NOMO-1 treated with dmso at 0.1 percent for 144 hours (cell line): ENCODE measurements around the gene OXNAD1.
"Not testable (repeated sequence)": the region's sequence is repeated elsewhere in the genome, so short reads cannot be mapped to it uniquely, and the experiment has no call there.

ENCODE experiments used
- DNase-seq: peaks from one replicate; lab custom pipeline; 2025; ENCODE audit not compliant: unreplicated experiment; lab: John Stamatoyannopoulos, UW

The OXNAD1 gene

DNA sequence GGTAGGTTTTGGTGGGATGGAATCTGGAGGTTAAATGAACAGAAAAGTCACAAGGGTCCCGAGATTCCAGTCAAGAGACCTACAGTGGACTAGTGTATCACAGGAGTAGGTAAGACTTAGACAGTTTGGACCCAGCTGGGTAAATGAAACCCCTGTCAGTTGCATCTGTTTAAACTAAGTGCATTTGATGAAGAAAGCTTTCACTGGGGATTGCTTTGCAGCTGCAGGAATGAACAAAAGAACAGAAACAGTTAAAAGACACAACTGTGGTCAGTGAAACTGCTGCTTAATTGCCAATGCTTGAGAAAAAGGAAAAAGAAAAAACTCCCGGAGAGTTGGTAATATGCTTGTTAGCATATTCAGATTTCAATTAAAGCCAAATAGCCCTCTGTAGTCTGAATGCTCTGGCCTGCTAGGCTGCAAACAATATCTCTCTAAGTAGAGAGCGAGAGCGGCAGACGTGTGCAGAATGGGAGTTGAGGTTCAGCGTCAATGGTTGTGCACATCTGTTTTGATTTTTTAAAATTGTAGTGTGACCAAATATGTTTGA, 37.1 kb downstream of the OXNAD1 start:
- no peak for DNase-seq

DNA sequence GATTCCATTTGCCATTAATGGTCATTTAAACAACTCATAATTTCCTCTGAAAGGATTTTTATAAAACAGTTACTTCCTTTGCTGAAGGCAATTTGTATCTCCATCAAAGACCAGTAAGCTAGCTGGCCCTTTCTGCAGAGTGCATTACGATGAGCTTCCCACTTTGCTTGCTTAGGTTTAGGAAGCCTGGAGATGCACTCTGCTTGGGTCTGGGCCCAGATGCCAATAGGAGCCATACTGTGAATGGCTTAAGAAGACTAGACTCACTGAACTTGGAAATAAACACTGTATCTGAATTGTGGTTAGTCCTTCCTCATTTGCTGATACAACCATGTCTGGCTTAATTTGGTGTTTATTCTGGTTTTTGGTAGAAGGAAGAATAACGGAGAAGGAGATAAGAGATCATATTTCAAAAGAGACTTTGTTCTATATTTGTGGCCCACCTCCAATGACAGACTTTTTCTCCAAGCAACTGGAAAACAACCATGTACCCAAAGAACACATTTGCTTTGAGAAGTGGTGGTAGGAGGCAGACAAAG, 38.1 kb downstream of the OXNAD1 start:
- DNase-seq: no peak

DNA sequence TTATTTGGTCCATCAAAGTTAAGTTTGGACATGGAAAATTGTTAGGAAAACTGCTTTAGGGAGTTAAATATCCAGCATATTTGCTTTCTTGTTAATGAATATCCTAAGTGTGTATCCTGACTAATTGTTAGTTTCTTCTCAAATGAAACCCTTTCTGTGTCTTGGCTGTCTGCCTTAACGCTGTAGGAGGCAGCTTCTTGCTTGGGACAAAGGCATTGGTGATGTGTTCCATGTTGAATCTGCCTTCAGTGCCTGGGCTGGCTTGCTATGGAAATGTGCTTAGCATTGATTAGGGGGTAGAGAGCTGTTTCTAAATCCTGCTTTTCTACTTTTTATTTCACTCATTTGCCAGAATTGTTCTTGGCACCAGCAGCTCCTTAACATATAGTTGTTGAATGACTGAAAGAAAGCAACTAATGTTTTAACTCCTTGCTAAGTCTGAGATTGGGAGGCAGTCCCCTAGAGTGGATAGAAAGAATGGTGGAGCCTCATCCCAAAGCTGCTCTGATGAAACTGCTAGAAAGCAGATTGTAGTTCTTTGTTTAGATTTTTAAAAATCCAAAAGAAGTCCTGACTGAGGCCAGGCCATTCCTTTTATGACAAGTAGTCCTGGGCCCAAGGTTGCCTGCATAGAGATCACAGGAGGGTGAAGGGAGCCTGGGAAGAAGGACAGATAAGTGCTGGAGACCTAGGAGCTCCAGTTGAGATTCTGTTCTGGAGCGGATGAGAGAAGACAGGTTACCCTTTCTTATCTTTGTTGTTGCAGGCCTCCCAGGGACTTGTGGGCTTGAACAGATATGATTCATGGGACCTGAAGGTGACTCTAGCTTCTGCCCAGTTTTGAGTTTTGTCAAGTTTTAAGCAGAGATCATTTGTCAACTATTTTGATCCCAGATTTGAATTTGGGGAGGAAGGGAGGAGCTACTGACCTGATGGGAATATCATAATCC, 39.3 kb downstream of the OXNAD1 start:
- DNase-seq: no peak

GRCh38 chr3:16305111-16305541, 40.1 kb downstream of the OXNAD1 start:
- DNase-seq: no peak

DNA sequence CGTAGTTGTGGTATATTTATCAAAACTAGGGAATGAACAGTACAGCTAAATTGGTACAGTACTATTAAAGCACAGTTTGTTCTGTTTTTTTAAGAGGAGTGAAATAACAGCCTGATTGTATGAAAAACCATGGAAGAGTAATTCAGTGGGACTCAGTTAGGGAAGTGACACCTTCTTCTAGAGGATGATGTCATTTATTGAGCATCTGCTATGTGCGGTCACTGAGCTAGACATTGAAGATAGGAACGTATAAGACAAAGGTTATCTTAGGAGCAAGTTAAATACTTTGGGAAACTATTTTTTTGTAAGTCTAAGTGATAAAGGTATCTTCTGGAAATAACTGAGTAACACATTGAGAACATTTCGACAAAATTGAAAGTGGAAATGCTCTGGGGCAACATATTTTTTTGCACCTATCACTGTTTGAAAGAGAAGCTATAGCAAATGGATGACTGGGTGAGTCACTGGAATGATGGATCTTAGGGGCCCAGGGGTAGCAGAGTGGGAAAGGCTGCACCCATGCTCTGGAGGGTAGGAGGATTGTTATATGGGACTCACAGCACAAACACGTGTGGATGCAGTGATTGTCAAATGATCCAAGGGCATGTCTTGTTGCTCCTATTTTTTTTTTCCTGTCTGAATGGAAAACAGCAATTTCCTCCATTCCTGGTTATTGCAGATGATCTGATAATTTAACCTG, 43.0 kb downstream of the OXNAD1 start:
- DNase-seq: no peak

- DNase-seq: no peak
These were observed 43.7 kb downstream of the OXNAD1 start for GRCh38 chr3:16308727-16309126.

GRCh38 chr3:16309558-16309957, 44.5 kb downstream of the OXNAD1 start:
- peak; percentile 26 for DNase-seq

DNA sequence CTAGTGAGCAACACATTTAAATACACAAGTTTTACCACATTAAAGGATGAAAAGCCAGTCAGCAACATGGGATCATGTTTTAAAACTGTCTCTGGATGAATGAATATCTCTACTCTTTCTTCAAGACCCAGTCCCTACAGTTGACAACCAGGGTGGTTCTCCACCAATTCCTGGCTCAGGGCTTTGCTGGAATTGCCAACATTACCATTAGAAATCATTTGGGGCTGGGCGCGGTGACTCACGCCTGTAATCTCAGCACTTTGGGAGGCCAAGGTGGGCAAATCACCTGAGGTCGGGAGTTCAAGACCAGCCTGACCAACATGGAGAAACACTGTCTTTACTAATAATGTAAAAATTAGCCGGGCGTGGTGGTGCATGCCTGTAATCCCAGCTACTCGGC, 45.5 kb downstream of the OXNAD1 start:
- DNase-seq: not testable (repeated sequence)

GRCh38 chr3:16311960-16312451, 47.0 kb downstream of the OXNAD1 start:
- DNase-seq: no peak

DNA sequence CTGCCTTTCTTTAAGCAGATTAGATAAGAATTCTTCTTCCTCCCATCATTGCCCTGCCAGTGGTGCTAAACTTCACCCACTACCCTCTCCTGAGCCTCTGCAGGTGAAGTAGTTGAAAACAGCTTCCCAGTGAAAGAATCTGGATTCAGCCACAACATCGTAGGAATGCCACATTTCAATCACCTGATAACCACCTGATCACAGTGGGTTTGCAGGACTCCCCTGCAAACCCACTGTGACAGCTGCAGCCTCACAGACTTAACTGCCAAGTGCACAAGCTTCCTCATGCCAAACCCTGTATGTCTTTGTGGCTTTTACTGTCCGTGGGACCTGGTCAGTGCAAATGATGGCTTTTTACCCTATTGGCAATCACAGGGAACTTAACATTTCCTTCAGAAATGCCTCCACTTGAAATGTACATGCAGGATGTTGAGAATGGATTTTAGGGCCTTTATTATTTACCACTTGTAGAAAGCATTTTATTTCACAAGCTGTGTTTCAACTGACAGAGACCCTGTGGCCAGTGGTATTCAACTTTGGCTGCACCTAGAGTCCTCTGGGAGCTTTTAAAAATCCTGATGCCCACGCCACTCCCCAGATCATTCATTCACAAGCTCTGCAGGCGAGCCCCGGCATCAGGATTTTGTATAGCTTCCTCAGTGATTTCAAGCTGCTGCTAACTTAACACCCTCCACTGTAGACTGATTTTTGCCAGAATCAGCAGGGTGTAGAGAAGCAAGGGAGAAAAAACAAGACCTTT, 49.1 kb downstream of the OXNAD1 start:
- no peak for DNase-seq

GRCh38 chr3:16315623-16316022, 50.6 kb downstream of the OXNAD1 start:
- no peak for DNase-seq

GRCh38 chr3:16316396-16316795, 51.4 kb downstream of the OXNAD1 start:
- no peak for DNase-seq

DNA sequence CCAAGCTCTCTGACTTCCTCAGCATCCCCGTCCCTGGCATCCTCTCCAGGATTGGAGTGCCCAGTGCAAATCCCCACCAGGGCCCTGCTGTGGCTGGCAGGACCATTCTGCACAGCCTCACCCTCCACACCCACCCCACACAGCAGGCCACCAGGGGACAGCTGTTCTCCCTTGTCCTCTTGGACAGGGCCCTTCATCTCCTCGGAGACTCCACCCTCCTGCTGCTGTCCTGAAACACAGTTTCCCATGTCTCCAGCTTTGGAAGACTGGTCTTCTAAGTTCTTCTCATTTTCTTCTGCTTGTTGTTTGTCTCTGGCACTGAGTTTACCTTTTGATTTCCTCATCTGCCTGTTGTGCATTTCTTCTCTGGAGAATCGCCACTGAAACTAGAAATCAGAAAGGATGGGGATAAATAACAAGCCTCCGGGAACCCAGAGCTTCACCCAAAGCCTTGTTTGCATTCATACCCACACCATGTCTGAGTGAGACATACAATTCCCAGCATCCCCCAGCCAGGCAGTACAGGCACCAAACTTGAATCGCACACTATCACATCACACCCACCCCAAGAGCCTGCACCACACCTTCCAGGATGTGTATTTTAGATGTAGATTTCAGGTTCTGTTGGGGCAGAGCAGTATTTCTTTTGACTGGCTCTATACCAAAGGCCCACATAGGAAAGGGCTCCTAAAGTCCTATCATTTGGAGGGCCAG, 52.0 kb downstream of the OXNAD1 start:
- no peak for DNase-seq

DNA sequence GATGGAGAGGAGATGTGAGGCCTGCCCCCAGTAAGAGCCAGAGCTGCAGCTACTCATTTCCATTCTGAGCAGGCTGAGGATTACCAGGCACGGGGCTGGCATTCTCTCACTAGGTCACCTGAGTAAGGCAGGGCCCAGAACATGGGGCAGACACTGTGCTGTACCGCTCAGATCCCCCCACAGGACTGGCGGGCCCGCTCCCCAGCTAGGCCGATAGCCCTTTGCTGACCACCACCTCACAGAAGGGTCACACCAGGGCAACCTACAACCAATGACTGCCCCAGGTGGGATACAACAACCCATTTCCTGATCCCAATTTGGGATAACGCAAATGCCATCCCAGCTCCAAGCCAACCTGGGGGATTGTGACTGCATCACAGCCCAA, 52.5 kb downstream of the OXNAD1 start:
- no peak for DNase-seq

DNA sequence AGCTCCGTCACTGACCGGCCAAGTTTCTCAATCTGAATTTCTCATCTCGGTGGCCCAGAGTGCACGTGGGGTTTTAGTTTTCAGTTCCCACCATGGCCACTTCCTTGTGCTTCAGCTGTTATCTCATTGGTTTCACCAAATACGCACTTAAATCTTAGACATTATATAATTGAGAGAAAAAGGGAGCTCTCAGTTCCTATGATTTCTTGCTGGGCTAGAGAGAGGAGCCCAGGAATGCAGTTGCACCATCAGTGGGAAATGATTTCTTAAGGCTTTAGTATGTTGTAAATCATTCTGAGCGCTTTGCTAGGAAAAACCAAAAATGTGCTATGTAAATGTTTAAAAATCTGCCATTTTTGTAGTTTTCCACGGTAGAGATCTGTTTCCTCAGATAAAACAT, 53.2 kb downstream of the OXNAD1 start:
- no peak for DNase-seq

DNA sequence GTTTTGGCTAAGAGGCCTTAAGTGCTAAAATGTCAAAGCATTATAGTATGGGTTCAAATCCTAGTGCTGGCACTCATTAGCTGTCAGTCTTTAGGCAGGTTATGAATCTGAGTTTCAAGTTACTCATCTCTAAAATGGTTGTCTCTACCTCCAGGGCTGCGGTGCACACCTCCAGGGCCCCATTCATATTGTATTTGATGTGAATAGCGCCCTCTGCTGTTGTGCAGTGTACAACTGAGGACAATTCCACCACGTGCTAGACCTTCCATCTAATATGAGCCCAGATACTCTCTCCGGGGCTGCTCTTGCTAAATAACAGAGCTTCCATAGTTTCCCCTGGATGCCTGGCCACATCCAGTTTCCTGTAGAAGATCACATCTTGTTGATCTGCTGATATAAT, 54.3 kb downstream of the OXNAD1 start:
- DNase-seq: no peak

GRCh38 chr3:16319723-16320122, 54.7 kb downstream of the OXNAD1 start:
- no peak for DNase-seq

GRCh38 chr3:16320711-16321110, 55.7 kb downstream of the OXNAD1 start:
- no peak for DNase-seq

DNA sequence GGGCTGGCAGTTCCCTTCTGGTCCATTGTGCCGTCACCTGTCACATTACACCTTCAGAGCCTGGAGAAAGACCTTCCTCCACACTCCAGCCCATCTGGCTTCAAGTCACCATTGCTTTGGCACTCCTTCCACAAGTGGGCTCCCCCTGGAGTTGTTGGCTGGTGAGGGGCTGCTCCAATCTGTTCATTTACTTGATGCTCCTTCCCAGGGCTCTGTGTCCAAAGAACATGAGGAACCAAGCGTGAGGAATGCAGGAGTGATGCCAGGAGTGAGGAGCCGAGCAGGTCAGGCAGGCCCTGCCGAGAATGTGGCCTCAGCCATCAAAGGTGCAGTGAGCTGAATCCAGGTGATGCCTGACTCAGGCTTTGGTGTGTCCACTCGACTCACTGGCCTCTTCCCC, 57.2 kb downstream of the OXNAD1 start:
- DNase-seq: no peak

DNA sequence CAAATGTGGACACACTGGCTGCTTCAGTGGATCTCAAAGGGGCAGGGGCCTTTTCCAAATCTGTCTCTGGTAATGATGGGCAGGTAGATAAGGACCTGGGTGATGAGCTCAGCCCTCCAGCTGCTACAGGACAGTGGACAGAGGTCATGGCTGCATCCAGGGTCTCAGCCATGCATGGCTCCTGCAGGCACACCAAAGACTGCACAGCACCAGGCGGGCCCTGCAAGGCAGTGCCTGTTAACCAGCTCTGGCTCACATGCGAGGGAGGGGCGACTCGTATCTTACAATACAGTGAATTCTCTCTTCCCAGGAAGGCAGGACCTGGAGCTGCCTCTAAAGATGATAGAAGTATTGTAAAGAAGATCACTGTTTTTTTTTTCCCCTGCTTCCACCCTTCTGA, 58.7 kb downstream of the OXNAD1 start:
- no peak for DNase-seq
